HL-60 (cell line): Measurements from ENCODE around the gene AGBL4.

Experiments used
- DNase-seq, 2 experiments: peaks; one replicate each; pipeline ENCODE4 v3.0.0-alpha.2; 2010 to 2020; ENCODE audit warnings: low read depth in 1 of 2, low spot score in 1 of 2
- H3K27ac ChIP-seq: fragments of 250-450 bp; sonication (Bioruptor Pico); replicated peaks from 2 replicates; pipeline ENCODE4 v1.5.1; 2020; ENCODE audit warnings: mild to moderate bottlenecking, moderate library complexity
- H3K27me3 ChIP-seq: fragments of 250-450 bp; sonication (Bioruptor Pico); 2 replicates; pipeline ENCODE4 v1.5.1; 2021; ENCODE audit warnings: mild to moderate bottlenecking, moderate library complexity; ENCODE audit not compliant: insufficient read depth, poor library complexity, severe bottlenecking
- H3K4me3 ChIP-seq: replicated peaks from 2 replicates; pipeline ENCODE4 v1.5.1; 2011; ENCODE audit warnings: mild to moderate bottlenecking, control low read depth, low read length; ENCODE audit not compliant: insufficient read depth
- GABPA ChIP-seq: IDR thresholded peaks from 2 replicates; pipeline ENCODE4 v1.6.1; 2012; ENCODE audit warnings: low read depth
- POLR2AphosphoS5 ChIP-seq: IDR thresholded peaks from 2 replicates; pipeline ENCODE4 v1.6.1; 2012; ENCODE audit warnings: low read depth
- SPI1 ChIP-seq: IDR thresholded peaks from 2 replicates; pipeline ENCODE4 v1.6.1; 2012; ENCODE audit warnings: low read depth, mild to moderate bottlenecking, borderline replicate concordance
- TF ChIP-seq, protein P1 (sequence below): IDR thresholded peaks from one replicate; pipeline ENCODE4 v1.5.1; 2011; ENCODE audit warnings: low read length, control low read depth, inconsistent platforms; ENCODE audit not compliant: insufficient read depth
- TF ChIP-seq, protein P2 (sequence below): IDR thresholded peaks from 2 replicates; pipeline ENCODE4 v1.6.1; 2012; ENCODE audit warnings: low read depth; ENCODE audit not compliant: insufficient replicate concordance

The AGBL4 gene

DNA sequence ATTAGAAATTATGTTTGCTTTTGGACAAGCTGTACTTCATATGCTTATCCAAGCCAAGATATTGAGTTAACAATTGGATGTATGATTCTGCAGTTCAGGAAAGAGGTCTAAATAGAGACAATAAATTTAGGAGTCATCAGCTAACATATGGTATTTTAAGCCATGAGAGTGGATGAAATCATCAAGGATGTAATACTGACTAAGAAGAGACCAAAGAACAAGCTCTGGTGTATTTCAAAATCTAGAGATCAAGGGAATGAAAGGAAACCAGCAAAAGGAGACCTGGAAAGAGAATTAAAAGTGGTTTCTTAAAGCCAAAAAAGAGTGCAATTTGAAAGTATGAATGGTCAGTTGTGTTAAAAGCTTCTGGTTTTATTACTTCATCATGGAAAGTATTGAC, 1063.4 kb downstream of the AGBL4 start:
- no peak overlapping the region for H3K4me3 ChIP-seq
- H3K27me3 ChIP-seq: no peaks in the 10 kb centered on the region
- H3K27ac ChIP-seq: no peak overlapping the region
- no peak for DNase-seq
- TF ChIP-seq, protein P1, sequence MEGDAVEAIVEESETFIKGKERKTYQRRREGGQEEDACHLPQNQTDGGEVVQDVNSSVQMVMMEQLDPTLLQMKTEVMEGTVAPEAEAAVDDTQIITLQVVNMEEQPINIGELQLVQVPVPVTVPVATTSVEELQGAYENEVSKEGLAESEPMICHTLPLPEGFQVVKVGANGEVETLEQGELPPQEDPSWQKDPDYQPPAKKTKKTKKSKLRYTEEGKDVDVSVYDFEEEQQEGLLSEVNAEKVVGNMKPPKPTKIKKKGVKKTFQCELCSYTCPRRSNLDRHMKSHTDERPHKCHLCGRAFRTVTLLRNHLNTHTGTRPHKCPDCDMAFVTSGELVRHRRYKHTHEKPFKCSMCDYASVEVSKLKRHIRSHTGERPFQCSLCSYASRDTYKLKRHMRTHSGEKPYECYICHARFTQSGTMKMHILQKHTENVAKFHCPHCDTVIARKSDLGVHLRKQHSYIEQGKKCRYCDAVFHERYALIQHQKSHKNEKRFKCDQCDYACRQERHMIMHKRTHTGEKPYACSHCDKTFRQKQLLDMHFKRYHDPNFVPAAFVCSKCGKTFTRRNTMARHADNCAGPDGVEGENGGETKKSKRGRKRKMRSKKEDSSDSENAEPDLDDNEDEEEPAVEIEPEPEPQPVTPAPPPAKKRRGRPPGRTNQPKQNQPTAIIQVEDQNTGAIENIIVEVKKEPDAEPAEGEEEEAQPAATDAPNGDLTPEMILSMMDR: no peak
- TF ChIP-seq, protein P2, sequence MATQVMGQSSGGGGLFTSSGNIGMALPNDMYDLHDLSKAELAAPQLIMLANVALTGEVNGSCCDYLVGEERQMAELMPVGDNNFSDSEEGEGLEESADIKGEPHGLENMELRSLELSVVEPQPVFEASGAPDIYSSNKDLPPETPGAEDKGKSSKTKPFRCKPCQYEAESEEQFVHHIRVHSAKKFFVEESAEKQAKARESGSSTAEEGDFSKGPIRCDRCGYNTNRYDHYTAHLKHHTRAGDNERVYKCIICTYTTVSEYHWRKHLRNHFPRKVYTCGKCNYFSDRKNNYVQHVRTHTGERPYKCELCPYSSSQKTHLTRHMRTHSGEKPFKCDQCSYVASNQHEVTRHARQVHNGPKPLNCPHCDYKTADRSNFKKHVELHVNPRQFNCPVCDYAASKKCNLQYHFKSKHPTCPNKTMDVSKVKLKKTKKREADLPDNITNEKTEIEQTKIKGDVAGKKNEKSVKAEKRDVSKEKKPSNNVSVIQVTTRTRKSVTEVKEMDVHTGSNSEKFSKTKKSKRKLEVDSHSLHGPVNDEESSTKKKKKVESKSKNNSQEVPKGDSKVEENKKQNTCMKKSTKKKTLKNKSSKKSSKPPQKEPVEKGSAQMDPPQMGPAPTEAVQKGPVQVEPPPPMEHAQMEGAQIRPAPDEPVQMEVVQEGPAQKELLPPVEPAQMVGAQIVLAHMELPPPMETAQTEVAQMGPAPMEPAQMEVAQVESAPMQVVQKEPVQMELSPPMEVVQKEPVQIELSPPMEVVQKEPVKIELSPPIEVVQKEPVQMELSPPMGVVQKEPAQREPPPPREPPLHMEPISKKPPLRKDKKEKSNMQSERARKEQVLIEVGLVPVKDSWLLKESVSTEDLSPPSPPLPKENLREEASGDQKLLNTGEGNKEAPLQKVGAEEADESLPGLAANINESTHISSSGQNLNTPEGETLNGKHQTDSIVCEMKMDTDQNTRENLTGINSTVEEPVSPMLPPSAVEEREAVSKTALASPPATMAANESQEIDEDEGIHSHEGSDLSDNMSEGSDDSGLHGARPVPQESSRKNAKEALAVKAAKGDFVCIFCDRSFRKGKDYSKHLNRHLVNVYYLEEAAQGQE: no peak
- no peak for TF ChIP-seq SPI1
- TF ChIP-seq GABPA: no peak
- no peak for TF ChIP-seq POLR2AphosphoS5

GRCh38 chr1:48955774-48956173, 1068.0 kb downstream of the AGBL4 start:
- no peak for TF ChIP-seq GABPA
- no peak for TF ChIP-seq POLR2AphosphoS5
- TF ChIP-seq, protein P2: no peak
- no peak for TF ChIP-seq SPI1
- TF ChIP-seq, protein P1: no peak
- H3K27me3 ChIP-seq: no peaks in the 10 kb centered on the region
- H3K27ac ChIP-seq: no peak overlapping the region
- no peak overlapping the region for H3K4me3 ChIP-seq
- DNase-seq: no peak

GRCh38 chr1:48953617-48954016, 1070.1 kb downstream of the AGBL4 start:
- TF ChIP-seq SPI1: no peak
- no peak for TF ChIP-seq GABPA
- TF ChIP-seq, protein P2: no peak
- TF ChIP-seq POLR2AphosphoS5: no peak
- TF ChIP-seq, protein P1: no peak

More at GRCh38 chr1:48953617-48954016, 1070.1 kb downstream of the AGBL4 start:
- Histone ChIP-seq H3K4me3 (no peak overlapping the region), H3K27me3 (no peaks in the 10 kb centered on the region), H3K27ac (no peak overlapping the region)
- DNase-seq: no peak
